Suppressor macrophage treated with lipopolysaccharide for 1 hour (primary cell): Measurements from ENCODE around the gene WDSUB1.

Experiments
- DNase-seq, 3 donors: peaks; one replicate each; pipeline ENCODE4 v3.0.0-alpha.2; 2020 to 2022

The WDSUB1 gene

DNA sequence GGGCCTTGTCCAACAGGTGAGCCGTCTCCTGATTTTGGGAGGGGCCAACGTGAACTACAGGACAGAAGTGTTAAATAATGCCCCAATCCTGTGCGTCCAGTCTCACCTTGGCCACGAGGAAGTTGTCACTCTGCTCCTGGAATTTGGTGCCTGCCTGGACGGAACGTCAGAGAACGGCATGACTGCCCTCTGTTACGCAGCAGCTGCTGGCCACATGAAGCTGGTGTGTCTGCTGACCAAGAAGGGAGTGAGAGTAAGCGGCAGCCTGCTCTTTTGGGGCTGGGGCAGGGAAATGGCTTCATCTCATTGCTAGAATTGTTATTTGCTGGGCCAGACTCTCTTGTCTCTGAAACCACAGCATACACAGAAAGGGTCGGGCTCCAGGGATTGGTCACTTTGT, 92.3 kb downstream of the WDSUB1 start:
- no peak for DNase-seq

DNA sequence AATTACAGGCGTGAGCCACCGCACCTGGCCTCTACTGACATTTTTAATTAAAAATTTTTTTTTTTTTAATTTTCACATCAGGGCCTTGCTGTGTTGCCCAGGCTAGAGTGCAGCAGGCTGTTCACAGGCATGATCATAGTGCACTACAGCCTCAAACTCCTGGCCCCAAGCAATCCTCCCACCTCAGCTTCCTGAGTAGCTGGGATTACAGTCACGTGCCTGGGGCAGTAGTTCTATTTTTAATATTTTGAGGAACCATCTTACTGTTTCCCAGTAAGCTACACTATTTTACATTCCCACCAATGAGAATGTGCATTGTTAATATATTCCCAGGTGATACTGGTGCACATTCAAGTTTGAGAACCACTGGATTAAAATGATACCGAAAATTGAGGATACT, 92.7 kb downstream of the WDSUB1 start:
- peak in 2 of 3 donors; percentile 24 to 28 for DNase-seq

DNA sequence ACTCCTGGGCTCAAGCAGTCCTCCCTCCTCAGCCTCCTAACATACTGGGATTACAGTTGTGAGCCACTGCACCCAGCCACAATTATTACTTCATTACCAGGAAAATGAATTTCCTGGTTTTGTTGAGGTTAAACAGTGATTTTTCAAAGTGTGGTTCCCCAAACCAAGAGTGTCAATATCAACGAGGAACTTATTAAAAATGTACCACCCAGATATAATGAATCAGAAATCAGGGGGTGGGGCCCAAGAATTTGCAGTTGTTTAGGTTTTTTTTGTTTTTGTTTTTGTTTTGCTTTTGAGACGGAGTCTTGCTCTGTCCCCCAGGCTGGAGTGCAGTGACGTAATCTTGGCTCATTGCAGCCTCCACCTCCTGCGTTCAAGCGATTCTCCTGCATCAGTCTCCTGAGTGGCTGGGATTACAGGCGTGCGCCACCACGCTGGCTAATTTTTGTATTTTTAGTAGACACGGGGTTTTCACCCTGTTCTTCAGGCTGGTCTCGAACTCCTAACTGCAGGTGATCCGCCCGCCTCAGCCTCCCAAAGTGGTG, 94.1 kb downstream of the WDSUB1 start:
- DNase-seq = peak; percentile 45 to 63 (median 63)

DNA sequence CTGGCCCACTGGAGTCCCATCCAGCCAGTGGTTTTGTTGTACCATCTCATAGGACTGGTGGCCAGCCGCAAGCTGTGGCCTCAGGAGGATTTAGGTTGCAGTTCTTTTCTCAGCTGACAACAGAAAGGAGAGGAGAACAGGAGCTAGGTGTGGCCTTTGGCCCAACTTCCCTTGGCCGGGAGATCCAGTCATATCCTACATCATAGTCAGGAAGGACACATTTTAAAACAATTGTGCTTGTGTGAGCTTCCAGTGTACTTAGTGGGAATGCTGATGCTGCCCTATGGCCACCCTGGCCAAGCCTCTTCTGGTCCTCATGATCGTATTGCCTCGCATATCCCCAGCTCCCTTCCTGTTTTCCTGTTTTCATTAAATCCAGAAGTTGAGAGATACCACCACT, 98.1 kb downstream of the WDSUB1 start:
- DNase-seq = no peak

DNA sequence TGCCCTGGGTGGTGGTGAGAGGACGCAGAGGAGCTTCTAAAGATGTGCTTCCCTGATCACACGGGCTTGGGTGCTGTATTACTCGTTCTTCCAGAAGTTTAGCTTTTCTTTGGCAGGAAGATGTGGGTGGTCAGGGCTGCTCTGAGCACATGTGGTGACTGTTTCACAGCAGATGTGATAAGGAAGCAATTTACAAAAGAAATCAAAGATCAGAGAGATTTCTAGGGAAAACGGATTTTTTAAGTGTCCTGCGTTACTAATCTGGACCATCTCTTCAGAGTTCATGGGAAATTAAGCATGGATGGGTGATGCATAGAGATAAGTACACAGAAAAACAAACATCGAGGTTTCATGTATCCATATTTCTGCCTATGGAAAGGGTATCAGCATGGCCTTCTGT, 99.4 kb downstream of the WDSUB1 start:
- peak; percentile 17 to 29 (median 17) for DNase-seq

DNA sequence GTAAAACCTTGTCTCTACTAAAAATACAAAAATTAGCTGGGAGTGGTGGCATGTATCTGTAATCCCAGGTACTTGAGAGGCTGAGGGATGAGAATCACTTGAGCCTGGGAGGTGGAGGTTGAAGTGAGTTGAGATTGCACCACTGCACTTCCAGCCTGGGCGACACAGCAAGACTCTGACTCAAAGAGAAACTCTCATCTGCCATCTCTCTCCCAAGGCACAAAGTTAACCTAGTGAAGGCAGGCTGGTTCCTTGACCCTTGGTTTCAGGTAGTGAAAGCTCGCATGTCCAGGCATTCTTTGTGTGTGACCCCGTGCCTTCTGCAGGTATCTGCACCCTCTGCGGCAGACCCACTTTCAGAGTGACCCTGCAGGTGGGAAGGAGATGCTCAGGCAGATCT, 100.0 kb downstream of the WDSUB1 start:
- no peak for DNase-seq
